K562 (cell line): ENCODE data around the gene LY6G6C. TPM values are rescaled to one million over a fixed set of nuclear protein-coding genes. Genes with fewer than 3 reads are reported as not detected.
A peak's percentile ranks its signal among the peaks of the same experiment; 100 is the strongest.

Experiments
- CHD2 ChIP-seq: IDR thresholded peaks from 2 replicates; pipeline ENCODE4 v1.6.1; 2011; ENCODE audit warnings: low read depth, low read length
- CREB1 ChIP-seq, 2 experiments: sonication (generic) in 1 of 2; formaldehyde crosslinking in 1 of 2; IDR thresholded peaks; 2 replicates each; pipeline versions ENCODE4 v1.6.1 to v1.8.0; 2012 to 2022; ENCODE audit warnings: inconsistent platforms in 1 of 2, mild to moderate bottlenecking in 1 of 2, missing genetic modification reagents in 1 of 2, moderate library complexity in 1 of 2
- ILF3 ChIP-seq: fragments of 450-650 bp; IDR thresholded peaks from 2 replicates; pipeline ENCODE4 v1.6.1; 2018; ENCODE audit warnings: antibody characterized with exemption, mild to moderate bottlenecking, moderate library complexity, borderline replicate concordance
- KLF13 ChIP-seq: fragments of 450-650 bp; IDR thresholded peaks from 2 replicates; pipeline ENCODE4 v1.6.1; 2016; ENCODE audit warnings: missing genetic modification characterization, low read depth, mild to moderate bottlenecking, missing compliant biosample characterization, moderate library complexity, borderline replicate concordance
- POLR2G ChIP-seq: fragments of 200-400 bp; formaldehyde crosslinking; IDR thresholded peaks from 2 replicates; pipeline ENCODE4 v1.6.1; 2017; ENCODE audit warnings: low read depth, mild to moderate bottlenecking, antibody characterized with exemption, low read length, moderate library complexity
- PYGO2 ChIP-seq: fragments of 450-650 bp; IDR thresholded peaks from 2 replicates; pipeline ENCODE4 v1.6.1; 2016; ENCODE audit warnings: mild to moderate bottlenecking, missing genetic modification characterization, moderate library complexity, missing compliant biosample characterization
- RAD51 ChIP-seq: fragments of 450-650 bp; IDR thresholded peaks from 2 replicates; pipeline ENCODE4 v1.7.1; 2016; ENCODE audit warnings: low read depth, mild to moderate bottlenecking, borderline replicate concordance
- SNIP1 ChIP-seq: fragments of 450-650 bp; IDR thresholded peaks from 2 replicates; pipeline ENCODE4 v1.7.1; 2017; ENCODE audit warnings: low read depth, mild to moderate bottlenecking
- TEAD2 ChIP-seq: fragments of 450-650 bp; IDR thresholded peaks from 2 replicates; pipeline ENCODE4 v1.6.1; 2016; ENCODE audit warnings: missing genetic modification characterization, control low read depth, missing compliant biosample characterization
- ZNF384 ChIP-seq: IDR thresholded peaks from 2 replicates; pipeline ENCODE4 v1.6.1; 2012; ENCODE audit warnings: low read depth, low read length, improper control_type of control experiment
- ZNF507 ChIP-seq: conservative IDR thresholded peaks from 2 replicates; pipeline ENCODE4 v1.6.1; 2017; ENCODE audit warnings: missing genetic modification characterization, missing compliant biosample characterization
- ZNF609 ChIP-seq: sonication (generic); formaldehyde crosslinking; IDR thresholded peaks from 2 replicates; pipeline ENCODE4 v1.8.1; 2023; ENCODE audit warnings: missing genetic modification reagents, mild to moderate bottlenecking, borderline replicate concordance
- polyA plus RNA-seq, 8 experiments: library from polyadenylated mRNA; depleted of rRNA in 4 of 8; stranded (reverse) in 5 of 8; unstranded in 3 of 8; fragments of >200 nt; fragmentation: Nextera tagmentation in 2 of 8; fragmentation: Illumina TruSeq in 1 of 8; extraction: Ambion mirVana in 2 of 8; extraction: Trizol in 1 of 8; gene quantifications; 2 replicates each; pipeline versions ENCODE4 v1.2.1 to v1.2.3, GENCODE V29; 2011 to 2014; ENCODE audit warnings: inconsistent platforms in 1 of 8, missing spikeins in 1 of 8
- total RNA-seq, 7 experiments: library from RNA; depleted of rRNA in 6 of 7; stranded (reverse); fragments of >200 nt in 6 of 7; fragmentation: Illumina TruSeq in 2 of 7; extraction: Trizol in 2 of 7; gene quantifications; 2 replicates each; pipeline versions ENCODE4 v1.2.1 to v1.2.3, GENCODE V29; 2011 to 2021; ENCODE audit warnings: low replicate concordance in 1 of 7
- TF ChIP-seq, protein P1 (sequence below): fragments of 450-650 bp; formaldehyde crosslinking; conservative IDR thresholded peaks from 2 replicates; pipeline ENCODE4 v1.4.0; 2022; ENCODE audit warnings: mild to moderate bottlenecking, missing genetic modification characterization

Gene LY6G6C
- total and polyA plus RNA-seq, 9 of the 15 experiments (the other 6 are each of a cell fraction or from before 2014, with no cell fraction given) = 0.06 to 0.20 TPM; not detected in 7

DNA sequence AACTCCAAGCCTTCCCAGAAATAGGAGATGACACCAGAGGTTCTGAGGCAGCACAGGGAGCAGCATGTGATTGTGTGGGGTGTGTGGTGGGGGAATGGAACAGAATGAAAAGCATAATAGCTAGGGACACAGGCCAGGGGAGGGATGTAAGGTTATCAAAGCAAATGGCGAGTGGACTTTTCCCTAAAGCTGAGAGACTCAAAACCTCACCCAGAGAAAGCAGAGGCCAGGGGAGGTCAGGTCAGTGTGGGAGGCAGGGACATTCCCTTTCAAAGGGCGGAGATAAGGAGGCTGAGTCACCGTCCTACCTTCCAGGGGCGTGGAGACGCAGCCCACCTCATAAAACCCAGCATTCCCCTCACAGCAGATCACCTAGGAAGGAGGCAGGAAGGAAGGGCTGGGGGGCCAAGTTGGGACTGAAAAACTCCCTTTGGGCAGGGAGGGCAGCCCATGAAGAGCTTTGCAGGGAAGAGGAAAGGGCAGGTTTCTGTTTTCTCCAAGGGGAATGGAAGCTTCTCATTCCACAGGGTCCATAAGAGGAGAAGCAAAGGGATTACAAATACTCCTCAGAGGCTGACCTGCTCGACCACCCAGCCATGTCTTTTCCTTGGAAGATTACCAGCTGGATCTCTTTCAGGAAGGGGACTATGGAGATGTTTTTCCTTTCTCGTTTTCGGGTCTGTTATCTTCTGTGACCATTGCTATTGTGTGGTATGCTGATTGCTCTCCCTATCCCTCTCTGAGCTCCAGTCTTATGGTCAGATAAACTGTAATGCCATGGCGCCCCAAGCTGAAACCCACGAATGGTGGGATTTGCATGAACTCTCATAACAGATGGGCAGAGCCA, 31.1 kb downstream of the LY6G6C start (continued):
- TF ChIP-seq ZNF609 (CRISPR knock-in tag) = 0 out of 2 replicates have a peak, but pooled peaks have one; percentile 75
- TF ChIP-seq CHD2 = peak; percentile 51; the same call in 1 of the 2 replicates
- no peak for TF ChIP-seq ILF3
- 0 out of 2 replicates have a peak, but pooled peaks have one; percentile 30 for TF ChIP-seq CREB1 (IDR thresholded peaks at IDR 0.05)
- TF ChIP-seq CREB1 (CRISPR knock-in tag; IDR thresholded peaks at IDR 0.05) = 0 out of 2 replicates have a peak, but pooled peaks have one; percentile 42
- TF ChIP-seq, protein P1, sequence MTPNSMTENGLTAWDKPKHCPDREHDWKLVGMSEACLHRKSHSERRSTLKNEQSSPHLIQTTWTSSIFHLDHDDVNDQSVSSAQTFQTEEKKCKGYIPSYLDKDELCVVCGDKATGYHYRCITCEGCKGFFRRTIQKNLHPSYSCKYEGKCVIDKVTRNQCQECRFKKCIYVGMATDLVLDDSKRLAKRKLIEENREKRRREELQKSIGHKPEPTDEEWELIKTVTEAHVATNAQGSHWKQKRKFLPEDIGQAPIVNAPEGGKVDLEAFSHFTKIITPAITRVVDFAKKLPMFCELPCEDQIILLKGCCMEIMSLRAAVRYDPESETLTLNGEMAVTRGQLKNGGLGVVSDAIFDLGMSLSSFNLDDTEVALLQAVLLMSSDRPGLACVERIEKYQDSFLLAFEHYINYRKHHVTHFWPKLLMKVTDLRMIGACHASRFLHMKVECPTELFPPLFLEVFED = peak; percentile 91
- no peak for TF ChIP-seq SNIP1
- no peak for TF ChIP-seq TEAD2 (tag)
- 0 out of 2 replicates have a peak, but pooled peaks have one; percentile 17 for TF ChIP-seq RAD51
- no peak for TF ChIP-seq PYGO2 (tag)
- peak; percentile 64 for TF ChIP-seq KLF13
- TF ChIP-seq ZNF507 (tag) = no peak
- no peak for TF ChIP-seq ZNF384
- no peak for TF ChIP-seq POLR2G
